HG03378 (cell line): ENCODE data around the gene GLRA2.

Source experiments
- ATAC-seq: cut with Tn5 transposase; IDR thresholded peaks from one replicate; pipeline ENCODE4 v1.9.1; 2021; ENCODE audit warnings: mild to moderate bottlenecking, moderate library complexity; ENCODE audit not compliant: unreplicated experiment

The GLRA2 gene

DNA sequence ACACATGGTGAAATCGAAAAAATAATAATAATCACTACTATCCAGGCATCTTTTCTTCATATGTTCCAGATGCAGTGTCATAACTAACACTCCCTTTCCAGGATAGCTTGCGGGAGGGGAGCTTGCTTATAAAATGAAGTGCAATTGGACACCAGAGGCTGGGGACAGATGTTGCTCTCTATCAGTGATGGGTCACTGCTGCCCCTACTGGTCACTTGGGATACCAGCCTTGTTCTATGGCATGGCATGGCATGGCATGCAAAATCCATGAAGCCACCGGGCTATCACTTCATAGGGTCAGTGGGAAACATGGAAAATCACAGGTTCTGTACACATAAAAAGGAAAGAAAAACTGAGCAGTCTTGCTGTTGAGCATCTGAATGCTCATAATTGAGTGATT is 168.1 kb downstream of the GLRA2 start:
- ATAC-seq = peak; percentile 70

- ATAC-seq = no peak
These were observed 169.5 kb downstream of the GLRA2 start for GRCh38 chrX:14698790-14699189.

DNA sequence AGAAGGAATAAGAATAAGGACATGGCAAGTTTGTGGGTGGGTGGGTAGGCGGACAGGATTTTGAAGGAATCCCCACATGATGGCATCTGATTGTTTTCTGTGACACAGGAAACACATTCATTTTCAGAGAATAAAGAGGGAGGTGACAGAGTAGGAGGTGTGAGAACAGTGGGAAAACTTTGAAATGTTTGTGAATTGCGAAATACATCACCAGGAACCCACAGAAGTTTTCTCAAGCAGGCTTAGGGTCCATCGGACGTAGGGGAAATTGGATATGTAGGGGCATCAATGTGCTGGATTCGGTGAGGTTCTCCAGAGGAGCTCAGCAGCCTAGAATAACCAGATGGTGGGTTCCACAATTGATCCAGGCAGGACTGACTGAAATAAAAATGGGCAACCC is 171.6 kb downstream of the GLRA2 start:
- ATAC-seq = no peak

DNA sequence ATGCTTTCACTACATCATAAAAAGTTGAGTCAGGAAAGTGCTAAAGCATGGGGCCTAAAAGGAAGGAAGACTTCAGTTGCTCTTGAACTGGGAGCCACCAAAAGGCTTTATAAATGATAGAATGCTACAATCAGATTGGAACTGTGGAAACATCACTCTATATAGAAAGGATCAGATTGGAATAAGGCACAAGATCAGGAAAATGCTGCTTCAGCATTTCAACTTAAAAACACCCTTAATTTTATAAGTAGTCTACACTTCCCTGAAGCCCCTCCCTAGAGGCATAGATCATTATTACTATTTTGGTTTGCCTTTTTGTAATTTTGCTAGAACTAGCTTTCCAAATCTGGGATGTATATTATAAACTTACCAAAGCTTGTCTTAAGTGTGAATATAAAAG is 172.8 kb downstream of the GLRA2 start:
- ATAC-seq = no peak

GRCh38 chrX:14712096-14712495 is 182.8 kb downstream of the GLRA2 start:
- no peak for ATAC-seq

GRCh38 chrX:14717949-14718348 is 188.6 kb downstream of the GLRA2 start:
- ATAC-seq = no peak

DNA sequence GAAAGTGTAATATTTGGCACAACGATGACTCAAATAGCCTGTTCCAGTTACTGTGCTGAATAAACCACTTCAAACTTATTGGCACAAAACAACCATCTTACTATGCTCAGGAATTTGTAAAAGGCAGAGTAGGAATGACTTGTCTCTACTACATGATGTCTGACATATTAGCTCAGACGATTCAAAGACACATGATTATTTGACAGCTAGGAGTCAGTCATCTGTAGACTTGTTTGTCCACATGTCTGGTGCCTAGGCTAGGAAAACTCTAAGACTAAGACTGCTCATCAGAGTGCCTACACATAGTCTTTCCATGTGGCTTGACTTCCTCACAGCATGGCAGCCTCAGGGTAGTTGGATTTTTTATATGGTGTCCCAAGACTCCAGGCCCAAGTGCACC is 189.1 kb downstream of the GLRA2 start:
- ATAC-seq = no peak

- ATAC-seq = no peak
These were observed 199.7 kb downstream of the GLRA2 start for GRCh38 chrX:14729058-14729457.

- no peak for ATAC-seq
These were observed 209.3 kb downstream of the GLRA2 start for GRCh38 chrX:14738643-14739042.

- ATAC-seq = no peak
These were observed 224.1 kb downstream of the GLRA2 start for GRCh38 chrX:14753441-14753840.

- ATAC-seq = no peak
These were observed 228.7 kb downstream of the GLRA2 start for GRCh38 chrX:14758029-14758491.

- no peak for ATAC-seq
These were observed 246.1 kb downstream of the GLRA2 start for GRCh38 chrX:14775416-14775815.

DNA sequence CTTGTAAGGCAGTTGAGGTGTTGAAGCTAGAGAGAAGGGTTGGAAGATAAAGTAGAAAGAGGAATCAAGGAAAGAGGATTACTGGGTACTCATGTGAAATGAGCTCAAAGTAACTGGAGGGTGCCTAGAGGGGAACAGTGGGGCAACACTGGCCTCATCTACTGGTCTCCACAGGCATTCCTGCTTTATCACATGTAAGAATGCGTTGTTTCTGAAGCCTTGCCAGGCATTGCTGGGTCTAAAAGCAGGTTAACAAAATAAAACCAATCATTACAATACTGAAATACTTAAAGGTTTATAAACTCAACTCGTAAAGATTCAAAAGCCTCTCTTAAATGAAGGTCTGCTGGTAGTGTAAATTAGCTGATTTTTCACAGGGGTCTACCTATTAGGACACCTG is 247.6 kb downstream of the GLRA2 start:
- no peak for ATAC-seq

DNA sequence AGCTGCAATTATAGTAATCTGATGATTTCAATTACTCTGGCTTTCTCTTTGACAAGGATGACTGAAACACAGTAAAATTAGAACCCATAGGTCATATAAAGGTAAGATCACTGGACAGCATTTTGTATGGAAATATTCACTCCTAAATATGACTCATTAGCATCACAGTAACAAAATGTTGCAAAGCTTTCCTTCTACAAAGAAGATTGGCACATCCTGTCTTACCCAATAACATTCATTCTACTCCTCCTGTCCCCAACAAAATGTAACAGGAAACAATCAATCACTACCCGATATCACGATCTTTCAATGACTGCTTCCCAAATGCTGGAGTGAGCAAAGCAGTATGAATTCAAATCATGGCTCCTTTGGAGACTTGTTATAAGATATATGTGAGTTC is 248.2 kb downstream of the GLRA2 start:
- no peak for ATAC-seq

DNA sequence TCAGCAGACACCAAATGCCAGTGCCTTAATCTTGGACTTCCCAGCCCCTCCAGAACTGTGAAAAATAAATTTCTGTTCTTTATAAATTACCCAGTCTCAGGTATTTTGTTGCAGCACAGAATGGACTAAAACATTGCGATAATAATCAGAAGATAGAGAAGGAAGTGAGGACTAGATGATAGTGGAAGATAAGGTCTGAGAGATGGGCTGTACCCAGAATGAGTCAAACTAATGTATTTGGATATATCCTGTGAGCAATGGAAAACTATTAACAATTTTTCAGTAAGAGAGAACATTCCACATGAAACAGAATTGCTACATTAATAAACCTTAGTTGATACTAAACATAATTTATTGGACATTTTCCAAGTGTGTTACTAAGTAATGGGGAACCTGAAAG is 250.2 kb downstream of the GLRA2 start:
- no peak for ATAC-seq
